GM12872 (cell line): ENCODE results near the gene BAG3.

Experiments
- TF ChIP-seq, protein P1 (sequence below): IDR thresholded peaks from 3 replicates; pipeline ENCODE4 v1.5.1; 2011; ENCODE audit warnings: low read depth, mild to moderate bottlenecking, low read length, moderate library complexity; ENCODE audit not compliant: insufficient read depth

The BAG3 gene

DNA sequence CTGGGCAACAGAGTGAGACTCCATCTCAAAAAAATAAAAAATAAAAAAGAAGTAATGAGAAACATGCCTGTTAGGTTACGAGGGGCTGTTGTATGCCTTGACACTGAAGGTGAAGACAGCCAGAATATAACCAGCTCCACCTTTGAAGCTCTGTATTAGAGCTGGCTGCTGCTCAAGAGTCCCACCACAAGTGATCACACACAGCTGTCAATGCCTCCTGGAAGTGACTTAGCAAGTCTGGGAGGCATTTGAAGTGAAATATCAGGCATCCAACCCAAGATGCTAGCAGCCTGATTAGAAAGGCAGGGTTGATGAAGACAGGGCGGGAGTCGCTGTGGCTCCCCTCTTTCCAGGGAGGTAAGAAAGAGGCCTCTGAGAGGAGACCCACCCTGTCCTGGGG is 40.5 kb downstream of the BAG3 start:
- TF ChIP-seq, protein P1, sequence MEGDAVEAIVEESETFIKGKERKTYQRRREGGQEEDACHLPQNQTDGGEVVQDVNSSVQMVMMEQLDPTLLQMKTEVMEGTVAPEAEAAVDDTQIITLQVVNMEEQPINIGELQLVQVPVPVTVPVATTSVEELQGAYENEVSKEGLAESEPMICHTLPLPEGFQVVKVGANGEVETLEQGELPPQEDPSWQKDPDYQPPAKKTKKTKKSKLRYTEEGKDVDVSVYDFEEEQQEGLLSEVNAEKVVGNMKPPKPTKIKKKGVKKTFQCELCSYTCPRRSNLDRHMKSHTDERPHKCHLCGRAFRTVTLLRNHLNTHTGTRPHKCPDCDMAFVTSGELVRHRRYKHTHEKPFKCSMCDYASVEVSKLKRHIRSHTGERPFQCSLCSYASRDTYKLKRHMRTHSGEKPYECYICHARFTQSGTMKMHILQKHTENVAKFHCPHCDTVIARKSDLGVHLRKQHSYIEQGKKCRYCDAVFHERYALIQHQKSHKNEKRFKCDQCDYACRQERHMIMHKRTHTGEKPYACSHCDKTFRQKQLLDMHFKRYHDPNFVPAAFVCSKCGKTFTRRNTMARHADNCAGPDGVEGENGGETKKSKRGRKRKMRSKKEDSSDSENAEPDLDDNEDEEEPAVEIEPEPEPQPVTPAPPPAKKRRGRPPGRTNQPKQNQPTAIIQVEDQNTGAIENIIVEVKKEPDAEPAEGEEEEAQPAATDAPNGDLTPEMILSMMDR: no peak

DNA sequence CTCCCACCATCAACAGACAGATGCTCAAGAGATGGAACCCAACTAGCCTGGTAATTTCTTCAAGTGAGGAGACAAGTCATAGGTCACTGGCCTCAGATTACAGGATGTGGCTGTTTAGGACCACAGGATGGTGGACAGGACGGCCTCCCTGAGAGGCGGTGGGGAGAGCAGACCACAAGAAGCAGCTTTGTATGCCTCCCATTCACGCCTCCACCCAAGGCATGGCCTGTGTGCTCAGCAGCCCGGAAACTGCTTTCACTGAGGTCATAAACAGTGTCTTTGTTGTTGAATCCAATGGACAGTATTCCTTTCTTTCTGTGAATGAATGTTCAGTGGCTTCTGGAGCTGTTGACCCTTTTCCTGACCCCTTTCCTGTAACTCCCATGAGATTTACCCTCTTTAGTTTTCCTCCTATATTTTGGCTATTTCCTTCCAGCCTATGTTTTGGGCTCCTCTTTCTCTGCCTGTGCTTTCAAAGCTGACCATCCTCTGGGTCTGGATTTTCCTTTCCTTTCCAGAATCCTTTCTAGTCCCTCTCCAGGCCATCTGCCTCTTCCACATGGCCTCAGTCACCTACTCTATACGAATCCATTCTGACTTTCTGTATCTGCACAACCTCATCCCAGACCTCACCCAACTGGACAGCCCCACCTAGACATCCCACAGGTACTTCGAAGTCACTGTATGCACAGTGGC is 42.2 kb downstream of the BAG3 start:
- TF ChIP-seq, protein P1: no peak

DNA sequence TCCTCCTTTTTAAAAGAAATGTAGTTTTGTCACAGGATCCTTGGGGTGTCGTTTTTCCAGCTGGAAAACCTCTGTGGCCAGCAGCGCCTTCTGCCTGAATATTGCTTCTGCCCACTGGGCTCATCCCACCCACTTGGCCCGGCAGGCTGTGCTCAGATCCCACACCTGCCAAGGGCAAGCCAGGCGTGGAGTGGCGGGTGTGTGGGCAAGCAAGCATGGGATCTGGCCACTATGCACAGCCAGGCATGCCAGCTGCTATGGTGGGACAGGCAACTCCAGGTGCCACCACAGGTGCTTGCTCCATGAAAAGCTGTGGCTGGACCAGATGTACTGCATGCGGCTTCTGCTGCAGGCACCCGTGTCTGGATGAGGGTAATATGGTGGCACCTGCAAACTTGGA is 43.4 kb downstream of the BAG3 start:
- TF ChIP-seq, protein P1: no peak

DNA sequence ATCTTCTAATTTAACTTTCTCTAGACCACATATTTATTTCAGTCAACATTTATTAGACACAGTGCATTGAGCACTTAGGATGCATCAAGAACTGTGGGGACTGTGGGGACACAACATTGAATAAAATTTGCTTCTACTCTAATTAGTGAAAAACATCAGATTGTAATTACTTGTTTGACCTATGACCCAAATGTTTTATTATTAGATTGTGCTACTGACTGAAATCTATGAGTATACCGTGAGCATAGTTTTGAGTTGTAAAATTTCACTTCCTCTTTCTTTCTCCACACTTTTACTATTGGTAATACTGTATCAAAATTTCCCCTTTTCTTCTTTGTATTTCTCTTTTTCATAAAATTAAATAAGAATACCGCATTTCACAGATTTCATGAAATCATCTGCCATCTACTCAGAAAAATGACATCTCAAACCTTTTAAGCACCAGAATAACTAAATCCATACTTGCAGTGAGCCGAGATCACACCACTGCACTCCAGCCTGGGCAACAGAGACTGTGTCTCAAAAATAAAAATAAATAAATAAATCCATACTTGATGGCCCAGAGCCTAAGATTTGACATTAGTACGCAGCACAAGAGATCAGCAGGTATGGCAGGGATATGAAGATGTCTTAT is 49.3 kb downstream of the BAG3 start:
- TF ChIP-seq, protein P1: no peak

- TF ChIP-seq, protein P1: no peak
Observed at GRCh38 chr10:119701861-119702260, 50.7 kb downstream of the BAG3 start.

- TF ChIP-seq, protein P1: no peak
Observed at GRCh38 chr10:119702583-119702982, 51.4 kb downstream of the BAG3 start.

DNA sequence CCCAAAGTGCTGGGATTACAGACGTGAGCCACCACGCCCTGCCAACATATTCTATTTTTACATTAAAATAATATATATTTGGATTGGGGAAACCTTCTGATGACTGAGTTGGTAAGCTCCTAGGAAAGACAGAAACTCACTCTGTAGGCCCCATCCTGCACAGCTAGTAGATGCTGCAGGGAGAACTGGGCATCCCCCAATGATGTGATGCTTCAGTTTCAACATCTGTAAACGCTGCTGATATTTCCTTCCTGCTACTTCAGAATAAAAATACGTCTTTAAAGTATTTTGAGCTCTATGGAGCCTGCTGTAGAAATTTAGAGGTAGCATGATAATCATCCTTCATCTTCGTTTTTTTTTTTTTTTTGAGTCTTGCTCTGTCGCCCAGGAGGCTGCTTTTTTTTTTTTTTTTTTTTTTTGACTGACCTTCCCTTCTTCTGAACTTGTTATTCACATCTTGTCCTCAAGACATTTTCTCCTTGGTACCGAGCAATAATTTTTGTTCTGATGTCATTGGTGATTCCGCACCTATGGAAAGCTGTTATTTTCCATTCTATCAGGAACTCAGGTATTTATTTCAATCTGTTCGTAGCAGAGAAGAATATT is 52.8 kb downstream of the BAG3 start:
- TF ChIP-seq, protein P1: no peak
